GM10266 (cell line): ENCODE results near the gene PAPPA2.

ENCODE experiments used
- DNase-seq: peaks from one replicate; pipeline ENCODE4 v3.0.0; 2012; ENCODE audit errors: extremely low spot score
- CTCF ChIP-seq: IDR thresholded peaks from 2 replicates; pipeline ENCODE4 v1.5.1; 2012; ENCODE audit warnings: mild to moderate bottlenecking, low read depth; ENCODE audit not compliant: control insufficient read depth, insufficient read depth; ENCODE audit errors: missing control alignments

PAPPA2 gene

GRCh38 chr1:176854121-176854520 is 391.1 kb downstream of the PAPPA2 start:
- TF ChIP-seq CTCF = no peak
- no peak for DNase-seq

- DNase-seq = no peak
- TF ChIP-seq CTCF = no peak
These were observed 392.1 kb downstream of the PAPPA2 start for GRCh38 chr1:176854758-176855745.

GRCh38 chr1:176857632-176858031 is 394.7 kb downstream of the PAPPA2 start:
- TF ChIP-seq CTCF = no peak
- DNase-seq = no peak

GRCh38 chr1:176858433-176858916 is 395.5 kb downstream of the PAPPA2 start:
- DNase-seq = no peak
- no peak for TF ChIP-seq CTCF

GRCh38 chr1:176863613-176864012 is 400.6 kb downstream of the PAPPA2 start:
- TF ChIP-seq CTCF = no peak
- no peak for DNase-seq

- DNase-seq = no peak
- no peak for TF ChIP-seq CTCF
These were observed 401.2 kb downstream of the PAPPA2 start for GRCh38 chr1:176864211-176864610.
